HEK293 (cell line): Measurements from ENCODE around the gene SLC37A4.
A peak's percentile ranks its signal among the peaks of the same experiment; 100 is the strongest.

Experiments
- CTCF ChIA-PET: fragments of 350-600 bp; formaldehyde crosslinking; extraction: SDS; loops from one replicate; lab custom pipeline; 2021; ENCODE audit warnings: antibody characterized with exemption; lab: Yijun Ruan, JAX
- POLR2A ChIA-PET: fragments of 300-600 bp; formaldehyde crosslinking; extraction: SDS; loops from one replicate; lab custom pipeline; 2020; ENCODE audit warnings: antibody characterized with exemption, inconsistent platforms; lab: Yijun Ruan, JAX
- H3K27ac ChIP-seq: fragments of 200-500 bp; sonication (Bioruptor generic); 2 replicates; pipeline ENCODE4 v1.5.1; 2014; ENCODE audit warnings: low read depth, low read length, control low read depth, inconsistent platforms; ENCODE audit errors: extremely low read depth
- H3K36me3 ChIP-seq, 2 experiments: fragments of 200-500 bp in 1 of 2; sonication (Bioruptor generic) in 1 of 2; 1 replicate in 1 of 2; 2 replicates in 1 of 2; pipeline ENCODE4 v1.5.1; 2014 to 2017; ENCODE audit warnings: inconsistent platforms in 2 of 2, low read length in 2 of 2; ENCODE audit not compliant: control insufficient read depth in 2 of 2, insufficient read depth in 1 of 2
- H3K4me1 ChIP-seq: fragments of 200-500 bp; sonication (Bioruptor generic); 2 replicates; pipeline ENCODE4 v1.5.1; 2014; ENCODE audit warnings: mild to moderate bottlenecking, low read length, inconsistent platforms; ENCODE audit not compliant: control insufficient read depth, insufficient read depth
- H3K4me3 ChIP-seq: 2 replicates; pipeline ENCODE4 v1.5.1; 2011; ENCODE audit warnings: low read depth, mild to moderate bottlenecking, control low read depth, low read length, moderate library complexity
- H3K9me3 ChIP-seq: fragments of 200-500 bp; sonication (Bioruptor generic); 2 replicates; pipeline ENCODE4 v1.5.1; 2014; ENCODE audit warnings: low read depth, low read length, inconsistent platforms; ENCODE audit not compliant: control insufficient read depth, insufficient read depth
- BCL11A ChIP-seq: fragments of 450-650 bp; formaldehyde crosslinking; IDR thresholded peaks from 2 replicates; pipeline ENCODE4 v1.5.1; 2016; ENCODE audit warnings: low read depth, missing biosample characterization, missing genetic modification characterization
- EGR2 ChIP-seq: fragments of 450-650 bp; formaldehyde crosslinking; IDR thresholded peaks from 2 replicates; pipeline ENCODE4 v1.5.1; 2016; ENCODE audit warnings: low read depth, missing biosample characterization, missing genetic modification characterization
- KLF7 ChIP-seq: fragments of 450-650 bp; formaldehyde crosslinking; IDR thresholded peaks from 2 replicates; pipeline ENCODE4 v1.5.1; 2016; ENCODE audit warnings: missing biosample characterization, missing genetic modification characterization, borderline replicate concordance
- SCRT2 ChIP-seq: fragments of 450-650 bp; formaldehyde crosslinking; IDR thresholded peaks from 2 replicates; pipeline ENCODE4 v1.5.1; 2016; ENCODE audit warnings: missing biosample characterization, missing genetic modification characterization
- WT1 ChIP-seq: fragments of 450-650 bp; formaldehyde crosslinking; IDR thresholded peaks from 2 replicates; pipeline ENCODE4 v1.5.1; 2016; ENCODE audit warnings: missing biosample characterization, missing genetic modification characterization
- YY1 ChIP-seq: fragments of 450-650 bp; formaldehyde crosslinking; IDR thresholded peaks from 2 replicates; pipeline ENCODE4 v1.5.1; 2018; ENCODE audit warnings: missing biosample characterization, missing genetic modification characterization
- ZBTB21 ChIP-seq: fragments of 450-650 bp; formaldehyde crosslinking; IDR thresholded peaks from 2 replicates; pipeline ENCODE4 v1.5.1; 2017; ENCODE audit warnings: missing biosample characterization, missing genetic modification characterization
- ZNF112 ChIP-seq: fragments of 450-650 bp; formaldehyde crosslinking; IDR thresholded peaks from 2 replicates; pipeline ENCODE4 v1.5.0; 2017; ENCODE audit warnings: missing biosample characterization, missing genetic modification characterization
- ZNF157 ChIP-seq: fragments of 450-650 bp; formaldehyde crosslinking; IDR thresholded peaks from 2 replicates; pipeline ENCODE4 v1.5.1; 2016; ENCODE audit warnings: missing biosample characterization, missing genetic modification characterization
- ZNF175 ChIP-seq: fragments of 450-650 bp; formaldehyde crosslinking; IDR thresholded peaks from 2 replicates; pipeline ENCODE4 v1.5.1; 2016; ENCODE audit warnings: missing biosample characterization, missing genetic modification characterization
- ZNF202 ChIP-seq: fragments of 450-650 bp; formaldehyde crosslinking; IDR thresholded peaks from 2 replicates; pipeline ENCODE4 v1.5.1; 2016; ENCODE audit warnings: missing biosample characterization, missing genetic modification characterization, borderline replicate concordance
- ZNF221 ChIP-seq: fragments of 450-650 bp; formaldehyde crosslinking; IDR thresholded peaks from 2 replicates; pipeline ENCODE4 v1.5.1; 2017; ENCODE audit warnings: missing biosample characterization, missing genetic modification characterization, borderline replicate concordance
- ZNF274 ChIP-seq, 2 experiments: fragments of 200-500 bp in 1 of 2; fragments of 450-650 bp in 1 of 2; sonication (Bioruptor generic) in 1 of 2; formaldehyde crosslinking in 1 of 2; IDR thresholded peaks; 2 replicates each; pipeline versions ENCODE4 v1.5.1 to v1.6.1; 2014 to 2016; ENCODE audit warnings: borderline replicate concordance in 1 of 2, inconsistent platforms in 1 of 2, low read length in 1 of 2, missing biosample characterization in 1 of 2, missing genetic modification characterization in 1 of 2
- ZNF404 ChIP-seq: fragments of 450-650 bp; formaldehyde crosslinking; IDR thresholded peaks from 2 replicates; pipeline ENCODE4 v1.5.1; 2017; ENCODE audit warnings: missing biosample characterization, missing genetic modification characterization
- ZNF423 ChIP-seq: fragments of 450-650 bp; formaldehyde crosslinking; IDR thresholded peaks from 2 replicates; pipeline ENCODE4 v1.5.1; 2016; ENCODE audit warnings: missing biosample characterization, missing genetic modification characterization
- ZNF510 ChIP-seq: fragments of 450-650 bp; formaldehyde crosslinking; IDR thresholded peaks from 2 replicates; pipeline ENCODE4 v1.5.1; 2018; ENCODE audit warnings: mild to moderate bottlenecking, missing genetic modification characterization, missing biosample characterization; ENCODE audit not compliant: insufficient replicate concordance
- ZNF548 ChIP-seq: fragments of 450-650 bp; formaldehyde crosslinking; IDR thresholded peaks from 2 replicates; pipeline ENCODE4 v1.5.1; 2016; ENCODE audit warnings: missing biosample characterization, missing genetic modification characterization
- ZNF549 ChIP-seq: fragments of 450-650 bp; IDR thresholded peaks from 2 replicates; pipeline ENCODE4 v1.5.1; 2018; ENCODE audit warnings: missing biosample characterization, missing genetic modification characterization, mild to moderate bottlenecking, inconsistent platforms, moderate library complexity
- ZNF571 ChIP-seq: fragments of 450-650 bp; formaldehyde crosslinking; IDR thresholded peaks from 2 replicates; pipeline ENCODE4 v1.5.0; 2017; ENCODE audit warnings: missing biosample characterization, missing genetic modification characterization
- ZNF664 ChIP-seq: fragments of 450-650 bp; formaldehyde crosslinking; IDR thresholded peaks from 2 replicates; pipeline ENCODE4 v1.5.1; 2016; ENCODE audit warnings: missing biosample characterization, missing genetic modification characterization
- ZNF776 ChIP-seq: fragments of 450-650 bp; formaldehyde crosslinking; IDR thresholded peaks from 2 replicates; pipeline ENCODE4 v1.5.0; 2017; ENCODE audit warnings: missing biosample characterization, missing genetic modification characterization, borderline replicate concordance
- ZSCAN30 ChIP-seq: fragments of 450-650 bp; IDR thresholded peaks from 2 replicates; pipeline ENCODE4 v1.5.1; 2018; ENCODE audit warnings: missing biosample characterization, mild to moderate bottlenecking, missing genetic modification characterization, moderate library complexity
- TF ChIP-seq, protein P1 (sequence below): fragments of 450-650 bp; formaldehyde crosslinking; conservative IDR thresholded peaks from 2 replicates; pipeline ENCODE4 v1.5.1; 2016; ENCODE audit warnings: low read depth, missing biosample characterization, missing genetic modification characterization
- TF ChIP-seq, protein P2 (sequence below): fragments of 450-650 bp; formaldehyde crosslinking; IDR thresholded peaks from 2 replicates; pipeline ENCODE4 v1.5.1; 2016; ENCODE audit warnings: missing biosample characterization, missing genetic modification characterization
- TF ChIP-seq, protein P3 (sequence below): fragments of 450-650 bp; IDR thresholded peaks from 2 replicates; pipeline ENCODE4 v1.5.1; 2018; ENCODE audit warnings: missing biosample characterization, mild to moderate bottlenecking, missing genetic modification characterization
- TF ChIP-seq, protein P4 (sequence below): fragments of 450-650 bp; formaldehyde crosslinking; IDR thresholded peaks from 2 replicates; pipeline ENCODE4 v1.5.1; 2016; ENCODE audit warnings: missing biosample characterization, missing genetic modification characterization, low read depth

The SLC37A4 gene

DNA sequence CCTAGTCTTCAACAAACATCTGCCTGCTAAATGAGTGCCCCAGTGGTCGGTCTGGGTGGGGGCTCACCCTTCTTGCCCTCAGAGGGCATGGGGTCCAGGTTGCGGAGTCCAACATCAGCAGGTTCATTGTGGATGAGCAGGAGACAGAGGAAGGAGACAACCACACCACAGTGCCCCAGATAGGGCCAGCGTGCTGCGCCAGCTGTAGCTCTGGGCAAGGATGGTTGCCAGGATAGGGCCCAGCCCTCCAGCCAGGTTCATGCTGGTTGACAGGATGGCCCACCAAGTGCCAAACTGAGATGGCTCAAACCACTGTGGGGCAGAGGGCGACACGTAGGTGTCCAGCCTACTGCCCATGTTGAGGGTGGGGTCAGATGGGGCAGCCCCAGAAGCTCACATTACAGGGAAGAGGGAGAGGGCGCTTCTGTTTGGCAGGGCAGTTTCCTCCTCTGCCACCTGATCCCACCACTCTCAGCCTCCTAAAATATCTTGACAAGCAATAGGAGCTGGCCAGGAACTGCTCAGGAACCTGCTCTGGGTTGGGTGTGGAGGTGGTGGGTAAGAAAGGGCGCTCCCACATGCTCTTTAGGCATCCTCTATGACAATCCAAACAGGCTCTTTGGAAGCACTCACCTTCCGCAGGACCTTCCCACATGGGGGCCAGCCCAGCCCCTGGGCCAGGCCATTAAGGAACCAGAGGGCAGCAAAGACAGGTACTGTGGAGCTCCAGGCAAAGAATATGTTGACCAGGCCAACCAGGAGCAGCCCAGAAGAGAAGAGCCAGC, 2.9 kb downstream of the SLC37A4 start:
- Histone ChIP-seq H3K36me3 (peaks cover 0 to 64% of the 10 kb centered on the region in 2 experiments; a peak in 2 of 3 replicates), H3K4me1 (no peaks in the 10 kb centered on the region), H3K9me3 (no peaks in the 10 kb centered on the region), H3K4me3 (no peak overlapping the region), H3K27ac (no peak overlapping the region)
- POLR2A ChIA-PET = interaction anchor here (0.5 to 1.7 kb wide), 4 partner anchors 9 to 20 kb away, joined by 3 to 5 read pairs (median 3); partner anchors contain the start of genes RPS25 and TRAPPC4
- CTCF ChIA-PET = interaction anchor here (0.6 kb wide), 3 partner anchors 24 to 281 kb away, joined by 3 read pairs; no protein-coding TSS in a partner anchor
- TF ChIP-seq ZNF571 (no peak), EGR2 (peak; percentile 7; the same call in 1 of the 2 replicates)

DNA sequence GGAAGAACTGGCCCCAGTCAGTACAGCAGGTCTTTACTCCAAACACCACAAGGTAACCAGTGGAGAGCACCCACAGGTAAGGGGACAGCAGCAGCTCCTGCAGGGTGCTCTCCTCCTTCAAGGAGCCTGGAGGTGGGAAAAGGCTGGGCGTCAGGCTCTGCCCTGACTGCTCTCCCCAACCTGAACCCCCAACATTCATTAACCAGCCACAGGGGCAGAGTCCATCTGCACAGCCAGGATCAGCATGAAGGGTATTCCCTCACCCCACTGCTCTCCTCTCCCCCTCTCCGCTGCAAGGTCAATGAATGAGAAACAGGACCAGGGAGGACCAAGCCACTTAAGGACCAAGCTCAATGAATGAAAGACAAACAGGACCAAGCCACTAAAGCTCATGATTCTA, 3.7 kb downstream of the SLC37A4 start:
- CTCF ChIA-PET = no interaction called here

DNA sequence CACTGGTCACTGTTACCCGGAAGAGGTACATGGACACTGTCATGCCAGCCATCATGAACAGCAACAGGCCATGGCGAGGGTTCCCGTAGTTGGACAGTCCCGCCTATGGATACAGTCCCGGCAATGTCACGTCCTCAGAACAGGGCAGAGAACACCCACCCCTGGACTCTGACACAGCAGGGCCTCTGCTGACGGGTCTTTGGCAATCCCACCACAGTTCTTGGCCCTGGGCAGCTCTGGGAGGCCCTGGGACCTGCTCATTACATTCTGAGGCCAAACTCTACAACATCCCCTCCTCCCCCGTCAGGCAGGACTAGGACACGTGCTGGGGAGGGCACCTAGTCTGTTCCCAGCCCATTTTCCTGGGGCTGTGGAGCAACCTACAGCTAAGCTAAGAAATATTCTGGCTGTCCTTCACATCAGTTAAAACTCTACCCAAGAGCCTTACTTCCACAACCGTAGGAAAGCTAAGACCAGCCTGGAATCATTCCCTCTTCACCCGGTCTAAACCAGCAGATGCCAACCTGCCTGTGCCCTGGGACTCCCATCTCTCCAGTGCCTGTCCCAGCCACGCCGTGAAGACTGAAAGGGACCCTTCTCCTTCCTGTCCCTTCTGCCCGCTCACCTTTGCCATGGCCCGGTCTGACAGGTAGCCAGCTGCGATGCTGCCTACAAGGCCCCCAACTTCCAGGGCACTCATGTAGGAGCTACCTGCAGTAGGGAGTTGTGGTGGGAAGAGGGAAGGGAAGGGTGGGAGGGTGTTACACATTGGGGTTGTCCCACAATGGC, 4.5 kb downstream of the SLC37A4 start:
- no peaks in the 10 kb centered on the region for H3K9me3 ChIP-seq
- no peaks in the 10 kb centered on the region for H3K4me1 ChIP-seq
- peaks cover 0 to 80% of the 10 kb centered on the region in 2 experiments; a peak in 2 of 3 replicates for H3K36me3 ChIP-seq
- no peak overlapping the region for H3K27ac ChIP-seq
- ChIA-PET CTCF (no interaction called here), POLR2A (interaction anchor here (0.5 to 1.9 kb wide), 3 partner anchors 10 to 203 kb away, joined by 3 to 6 read pairs (median 4); no protein-coding TSS in a partner anchor)
- no peak overlapping the region for H3K4me3 ChIP-seq
- no peak for TF ChIP-seq ZBTB21 (tag by site-specific recombination)
- no peak for TF ChIP-seq KLF7 (tag by site-specific recombination)
- TF ChIP-seq, protein P1, sequence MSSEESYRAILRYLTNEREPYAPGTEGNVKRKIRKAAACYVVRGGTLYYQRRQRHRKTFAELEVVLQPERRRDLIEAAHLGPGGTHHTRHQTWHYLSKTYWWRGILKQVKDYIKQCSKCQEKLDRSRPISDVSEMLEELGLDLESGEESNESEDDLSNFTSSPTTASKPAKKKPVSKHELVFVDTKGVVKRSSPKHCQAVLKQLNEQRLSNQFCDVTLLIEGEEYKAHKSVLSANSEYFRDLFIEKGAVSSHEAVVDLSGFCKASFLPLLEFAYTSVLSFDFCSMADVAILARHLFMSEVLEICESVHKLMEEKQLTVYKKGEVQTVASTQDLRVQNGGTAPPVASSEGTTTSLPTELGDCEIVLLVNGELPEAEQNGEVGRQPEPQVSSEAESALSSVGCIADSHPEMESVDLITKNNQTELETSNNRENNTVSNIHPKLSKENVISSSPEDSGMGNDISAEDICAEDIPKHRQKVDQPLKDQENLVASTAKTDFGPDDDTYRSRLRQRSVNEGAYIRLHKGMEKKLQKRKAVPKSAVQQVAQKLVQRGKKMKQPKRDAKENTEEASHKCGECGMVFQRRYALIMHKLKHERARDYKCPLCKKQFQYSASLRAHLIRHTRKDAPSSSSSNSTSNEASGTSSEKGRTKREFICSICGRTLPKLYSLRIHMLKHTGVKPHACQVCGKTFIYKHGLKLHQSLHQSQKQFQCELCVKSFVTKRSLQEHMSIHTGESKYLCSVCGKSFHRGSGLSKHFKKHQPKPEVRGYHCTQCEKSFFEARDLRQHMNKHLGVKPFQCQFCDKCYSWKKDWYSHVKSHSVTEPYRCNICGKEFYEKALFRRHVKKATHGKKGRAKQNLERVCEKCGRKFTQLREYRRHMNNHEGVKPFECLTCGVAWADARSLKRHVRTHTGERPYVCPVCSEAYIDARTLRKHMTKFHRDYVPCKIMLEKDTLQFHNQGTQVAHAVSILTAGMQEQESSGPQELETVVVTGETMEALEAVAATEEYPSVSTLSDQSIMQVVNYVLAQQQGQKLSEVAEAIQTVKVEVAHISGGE (tag by site-specific recombination) = no peak
- TF ChIP-seq ZSCAN30 (tag by site-specific recombination) = no peak
- TF ChIP-seq SCRT2 (tag by site-specific recombination) = no peak
- no peak for TF ChIP-seq ZNF175
- TF ChIP-seq, protein P2, sequence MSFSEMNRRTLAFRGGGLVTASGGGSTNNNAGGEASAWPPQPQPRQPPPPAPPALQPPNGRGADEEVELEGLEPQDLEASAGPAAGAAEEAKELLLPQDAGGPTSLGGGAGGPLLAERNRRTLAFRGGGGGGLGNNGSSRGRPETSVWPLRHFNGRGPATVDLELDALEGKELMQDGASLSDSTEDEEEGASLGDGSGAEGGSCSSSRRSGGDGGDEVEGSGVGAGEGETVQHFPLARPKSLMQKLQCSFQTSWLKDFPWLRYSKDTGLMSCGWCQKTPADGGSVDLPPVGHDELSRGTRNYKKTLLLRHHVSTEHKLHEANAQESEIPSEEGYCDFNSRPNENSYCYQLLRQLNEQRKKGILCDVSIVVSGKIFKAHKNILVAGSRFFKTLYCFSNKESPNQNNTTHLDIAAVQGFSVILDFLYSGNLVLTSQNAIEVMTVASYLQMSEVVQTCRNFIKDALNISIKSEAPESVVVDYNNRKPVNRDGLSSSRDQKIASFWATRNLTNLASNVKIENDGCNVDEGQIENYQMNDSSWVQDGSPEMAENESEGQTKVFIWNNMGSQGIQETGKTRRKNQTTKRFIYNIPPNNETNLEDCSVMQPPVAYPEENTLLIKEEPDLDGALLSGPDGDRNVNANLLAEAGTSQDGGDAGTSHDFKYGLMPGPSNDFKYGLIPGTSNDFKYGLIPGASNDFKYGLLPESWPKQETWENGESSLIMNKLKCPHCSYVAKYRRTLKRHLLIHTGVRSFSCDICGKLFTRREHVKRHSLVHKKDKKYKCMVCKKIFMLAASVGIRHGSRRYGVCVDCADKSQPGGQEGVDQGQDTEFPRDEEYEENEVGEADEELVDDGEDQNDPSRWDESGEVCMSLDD (tag by site-specific recombination) = no peak
- TF ChIP-seq, protein P3, sequence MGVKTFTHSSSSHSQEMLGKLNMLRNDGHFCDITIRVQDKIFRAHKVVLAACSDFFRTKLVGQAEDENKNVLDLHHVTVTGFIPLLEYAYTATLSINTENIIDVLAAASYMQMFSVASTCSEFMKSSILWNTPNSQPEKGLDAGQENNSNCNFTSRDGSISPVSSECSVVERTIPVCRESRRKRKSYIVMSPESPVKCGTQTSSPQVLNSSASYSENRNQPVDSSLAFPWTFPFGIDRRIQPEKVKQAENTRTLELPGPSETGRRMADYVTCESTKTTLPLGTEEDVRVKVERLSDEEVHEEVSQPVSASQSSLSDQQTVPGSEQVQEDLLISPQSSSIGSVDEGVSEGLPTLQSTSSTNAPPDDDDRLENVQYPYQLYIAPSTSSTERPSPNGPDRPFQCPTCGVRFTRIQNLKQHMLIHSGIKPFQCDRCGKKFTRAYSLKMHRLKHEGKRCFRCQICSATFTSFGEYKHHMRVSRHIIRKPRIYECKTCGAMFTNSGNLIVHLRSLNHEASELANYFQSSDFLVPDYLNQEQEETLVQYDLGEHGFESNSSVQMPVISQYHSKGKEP (tag by site-specific recombination) = no peak
- TF ChIP-seq ZNF423 (tag by site-specific recombination) = no peak

More for the DNA sequence above, 3.7 kb downstream of the SLC37A4 start:
- Histone ChIP-seq H3K27ac (no peak overlapping the region), H3K36me3 (peaks cover 0 to 72% of the 10 kb centered on the region in 2 experiments; a peak in 2 of 3 replicates), H3K4me3 (no peak overlapping the region), H3K9me3 (no peaks in the 10 kb centered on the region), H3K4me1 (no peaks in the 10 kb centered on the region)
- no peak for TF ChIP-seq ZNF157 (tag by site-specific recombination)
- TF ChIP-seq ZNF202 (tag by site-specific recombination) = no peak
- TF ChIP-seq WT1 = no peak
- TF ChIP-seq, protein P4, sequence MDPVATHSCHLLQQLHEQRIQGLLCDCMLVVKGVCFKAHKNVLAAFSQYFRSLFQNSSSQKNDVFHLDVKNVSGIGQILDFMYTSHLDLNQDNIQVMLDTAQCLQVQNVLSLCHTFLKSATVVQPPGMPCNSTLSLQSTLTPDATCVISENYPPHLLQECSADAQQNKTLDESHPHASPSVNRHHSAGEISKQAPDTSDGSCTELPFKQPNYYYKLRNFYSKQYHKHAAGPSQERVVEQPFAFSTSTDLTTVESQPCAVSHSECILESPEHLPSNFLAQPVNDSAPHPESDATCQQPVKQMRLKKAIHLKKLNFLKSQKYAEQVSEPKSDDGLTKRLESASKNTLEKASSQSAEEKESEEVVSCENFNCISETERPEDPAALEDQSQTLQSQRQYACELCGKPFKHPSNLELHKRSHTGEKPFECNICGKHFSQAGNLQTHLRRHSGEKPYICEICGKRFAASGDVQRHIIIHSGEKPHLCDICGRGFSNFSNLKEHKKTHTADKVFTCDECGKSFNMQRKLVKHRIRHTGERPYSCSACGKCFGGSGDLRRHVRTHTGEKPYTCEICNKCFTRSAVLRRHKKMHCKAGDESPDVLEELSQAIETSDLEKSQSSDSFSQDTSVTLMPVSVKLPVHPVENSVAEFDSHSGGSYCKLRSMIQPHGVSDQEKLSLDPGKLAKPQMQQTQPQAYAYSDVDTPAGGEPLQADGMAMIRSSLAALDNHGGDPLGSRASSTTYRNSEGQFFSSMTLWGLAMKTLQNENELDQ (tag by site-specific recombination) = no peak
- no peak for TF ChIP-seq ZNF112 (tag by site-specific recombination)
- TF ChIP-seq YY1 (tag by site-specific recombination) = no peak
- no peak for TF ChIP-seq ZNF510 (tag by site-specific recombination)
- no peak for TF ChIP-seq ZNF274 (IDR thresholded peaks at IDR 0.05; ENCODE audit: low read length)
- no peak for TF ChIP-seq ZNF274 (tag by site-specific recombination; IDR thresholded peaks at IDR 0.05; ENCODE audit: borderline replicate concordance)
- no peak for TF ChIP-seq ZNF776 (tag by site-specific recombination)
- no peak for TF ChIP-seq BCL11A (tag by site-specific recombination)
- no peak for TF ChIP-seq ZNF404 (tag by site-specific recombination)
- no peak for TF ChIP-seq ZNF221 (tag by site-specific recombination)
- no peak for TF ChIP-seq ZNF549 (tag by site-specific recombination)
- TF ChIP-seq ZNF548 (tag by site-specific recombination) = no peak
- TF ChIP-seq ZNF664 (tag by site-specific recombination) = no peak
- POLR2A ChIA-PET = interaction anchor here (0.5 to 1.7 kb wide), 5 partner anchors 11 to 202 kb away, joined by 3 to 4 read pairs (median 3); no protein-coding TSS in a partner anchor
